ENCODE measurements around the gene MBNL2. TPM values are rescaled to one million over a fixed set of nuclear protein-coding genes. Genes with fewer than 3 reads are reported as not detected.

Gene MBNL2
- total RNA-seq, 1 experiment from 2014 or later: 0.17 TPM

DNA sequence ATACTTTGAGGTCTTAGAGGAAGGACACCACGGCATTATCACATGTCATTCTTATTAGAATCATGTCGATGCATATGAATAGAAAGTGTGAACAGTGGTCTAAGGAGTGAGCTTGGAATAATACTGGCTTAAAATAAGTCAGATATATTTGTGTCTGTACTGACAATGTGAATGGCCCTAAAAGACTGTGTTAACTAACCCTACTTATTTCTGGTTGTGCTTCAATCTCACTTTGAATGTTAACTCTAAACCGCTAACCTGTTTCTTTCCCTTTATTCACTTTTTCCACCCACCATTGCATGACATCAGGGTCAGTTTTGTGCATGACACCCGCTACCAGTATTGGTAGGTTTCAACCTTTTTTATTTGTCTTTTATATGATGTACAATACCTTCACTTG lies 142.7 kb downstream of the MBNL2 start:
- H3K27me3 ChIP-seq (ENCODE audit: insufficient read depth, low read length): no peaks in the 10 kb centered on the region

More for the DNA sequence above, 142.7 kb downstream of the MBNL2 start:
- Mint-ChIP-seq H3K4me1 (peaks cover 6 to 7% of the 10 kb centered on the region in 2 experiments), H3K9me3 (no peaks in the 10 kb centered on the region), H3K36me3 (ENCODE audit: insufficient read depth in 1 of 3, low read depth in 3 of 3) (no peaks in the 10 kb centered on the region), H3K27ac (no peak overlapping the region), H3K27me3 (ENCODE audit: low read depth) (peaks cover 9% of the 10 kb centered on the region), H3K4me3 (no peak overlapping the region)
- no peak overlapping the region for H2BK20ac ChIP-seq (ENCODE audit: low read depth, low read length, poor library complexity, severe bottlenecking)
- H3K23ac ChIP-seq (ENCODE audit: insufficient read length, low read depth, low read length): no peak overlapping the region
- H3K4ac ChIP-seq (ENCODE audit: low read depth, low read length): no peak overlapping the region
- no peak overlapping the region for H4K8ac ChIP-seq (replicated peaks; ENCODE audit: insufficient read length, low read depth, low read length)
- no peaks in the 10 kb centered on the region for H3K79me2 ChIP-seq (ENCODE audit: insufficient read depth, low read length)
- H3K27ac ChIP-seq (ENCODE audit: insufficient read length, low read depth, low read length): no peak overlapping the region
- no peak overlapping the region for H3K4me2 ChIP-seq (ENCODE audit: insufficient read depth, insufficient read length, low read length)
- H4K20me1 ChIP-seq (ENCODE audit: control insufficient read depth, insufficient read depth, insufficient read length): no peaks in the 10 kb centered on the region
- H3K9ac ChIP-seq (ENCODE audit: extremely low read depth, insufficient read length, low read length): no peak overlapping the region
- no peak overlapping the region for H3K56ac ChIP-seq (ENCODE audit: insufficient read length, low read depth, low read length)
- no peak for DNase-seq
- TF ChIP-seq CTCF (conservative IDR thresholded peaks at IDR 0.05): no peak
- no peak overlapping the region for H2BK12ac ChIP-seq (ENCODE audit: insufficient read length, low read depth, low read length)
- no peak overlapping the region for H2BK5ac ChIP-seq (ENCODE audit: insufficient read length, low read length)
- H2AFZ ChIP-seq (ENCODE audit: low read length): no peak overlapping the region
- H3K79me1 ChIP-seq (ENCODE audit: insufficient read depth, low read depth, low read length, poor library complexity, severe bottlenecking): no peaks in the 10 kb centered on the region
- no peak overlapping the region for H4K5ac ChIP-seq (ENCODE audit: insufficient read length, low read depth, low read length)
- WGBS (ENCODE audit: extremely low coverage, insufficient read length, low lambda C conversion rate): no CpG with 5 or more reads among the region's 4 CpGs
- H3K4me1 ChIP-seq (ENCODE audit: insufficient read depth, low read length): no peaks in the 10 kb centered on the region
- no peak overlapping the region for H2AK5ac ChIP-seq (ENCODE audit: insufficient read length, low read length)
- no peak overlapping the region for H3T11ph ChIP-seq (ENCODE audit: low read length)
- H3K9me3 ChIP-seq (ENCODE audit: control insufficient read depth, low read depth, low read length): no peaks in the 10 kb centered on the region
- no peaks in the 10 kb centered on the region for H3K23me2 ChIP-seq (ENCODE audit: insufficient read length, low read depth, low read length, poor library complexity, severe bottlenecking)
- H2BK15ac ChIP-seq (ENCODE audit: low read depth, low read length): no peak overlapping the region
- H2BK120ac ChIP-seq (ENCODE audit: low read depth, low read length, poor library complexity, severe bottlenecking): no peak overlapping the region
- H3K14ac ChIP-seq (ENCODE audit: insufficient read depth, low read length): no peak overlapping the region
- H4K91ac ChIP-seq (ENCODE audit: insufficient read length, low read depth, low read length): no peak overlapping the region
- H3K18ac ChIP-seq (ENCODE audit: insufficient read length, low read depth, low read length): no peak overlapping the region

Data from H9 (cell line).